Common myeloid progenitor, CD34-positive (primary cell): ENCODE data around the gene LIPG.

Source experiments
- CTCF ChIA-PET: fragments of 350-600 bp; sonication (Branson Sonifier 250); formaldehyde crosslinking; loops from one replicate; lab custom pipeline; 2021; ENCODE audit warnings: antibody characterized with exemption; lab: Charles Lee
- POLR2A ChIA-PET: fragments of 350-600 bp; sonication (Branson Sonifier 250); formaldehyde crosslinking; loops from one replicate; lab custom pipeline; 2021; ENCODE audit warnings: antibody characterized with exemption; lab: Charles Lee
- DNase-seq, 3 donors: peaks; one replicate each; pipeline versions ENCODE4 v3.0.0 to v3.0.0-alpha.2; 2013
- H3K27ac ChIP-seq, 2 experiments: 1 replicate in 1 of 2; 2 replicates in 1 of 2; pipeline ENCODE4 v1.7.0; 2013; ENCODE audit warnings: inconsistent platforms in 2 of 2, low read length in 2 of 2, mild to moderate bottlenecking in 2 of 2, low read depth in 1 of 2, moderate library complexity in 1 of 2; ENCODE audit not compliant: severe bottlenecking in 2 of 2, insufficient read depth in 1 of 2, poor library complexity in 1 of 2
- H3K27me3 ChIP-seq, 5 experiments: replicated peaks in 2 of 5; 1 replicate in 3 of 5; 2 replicates in 2 of 5; pipeline versions ENCODE4 v1.6.1 to v1.7.0; 2013; ENCODE audit warnings: low read length in 4 of 5, mild to moderate bottlenecking in 2 of 5, moderate library complexity in 2 of 5, inconsistent platforms in 1 of 5; ENCODE audit not compliant: insufficient read depth in 5 of 5, control insufficient read depth in 4 of 5
- H3K36me3 ChIP-seq, 4 experiments: 1 replicate in 2 of 4; 2 replicates in 2 of 4; pipeline versions ENCODE4 v1.6.1 to v1.7.0; 2013; ENCODE audit warnings: low read length in 3 of 4, control low read depth in 1 of 4, mild to moderate bottlenecking in 1 of 4; ENCODE audit not compliant: control insufficient read depth in 4 of 4, insufficient read depth in 4 of 4
- H3K4me1 ChIP-seq, 4 experiments: 1 replicate in 3 of 4; 2 replicates in 1 of 4; pipeline versions ENCODE4 v1.6.1 to v1.7.1; 2013; ENCODE audit warnings: low read length in 3 of 4, mild to moderate bottlenecking in 3 of 4, control low read depth in 1 of 4, inconsistent platforms in 1 of 4, moderate library complexity in 1 of 4; ENCODE audit not compliant: control insufficient read depth in 4 of 4, insufficient read depth in 4 of 4; ENCODE audit errors: control extremely low read depth in 1 of 4
- H3K4me3 ChIP-seq, 7 experiments: 1 replicate in 4 of 7; 2 replicates in 3 of 7; pipeline versions ENCODE4 v1.5.1 to v1.7.0; 2013; ENCODE audit warnings: mild to moderate bottlenecking in 7 of 7, low read length in 6 of 7, moderate library complexity in 6 of 7, inconsistent platforms in 2 of 7, low read depth in 2 of 7, control low read depth in 1 of 7; ENCODE audit not compliant: insufficient read depth in 4 of 7, control insufficient read depth in 1 of 7; ENCODE audit errors: extremely low read depth in 1 of 7
- H3K9me3 ChIP-seq, 5 experiments: 1 replicate in 4 of 5; 2 replicates in 1 of 5; pipeline versions ENCODE4 v1.6.1 to v1.7.1; 2013; ENCODE audit warnings: low read length in 4 of 5, mild to moderate bottlenecking in 2 of 5, inconsistent platforms in 1 of 5, low read depth in 1 of 5, moderate library complexity in 1 of 5; ENCODE audit not compliant: control insufficient read depth in 4 of 5, insufficient read depth in 2 of 5; ENCODE audit errors: control extremely low read depth in 1 of 5
- WGBS: methylation state at CpG from one replicate; pipeline ENCODE4 v1.1.5; 2013; ENCODE audit not compliant: insufficient coverage; 5-methylcytosine and 5-hydroxymethylcytosine counted together

Gene LIPG

DNA sequence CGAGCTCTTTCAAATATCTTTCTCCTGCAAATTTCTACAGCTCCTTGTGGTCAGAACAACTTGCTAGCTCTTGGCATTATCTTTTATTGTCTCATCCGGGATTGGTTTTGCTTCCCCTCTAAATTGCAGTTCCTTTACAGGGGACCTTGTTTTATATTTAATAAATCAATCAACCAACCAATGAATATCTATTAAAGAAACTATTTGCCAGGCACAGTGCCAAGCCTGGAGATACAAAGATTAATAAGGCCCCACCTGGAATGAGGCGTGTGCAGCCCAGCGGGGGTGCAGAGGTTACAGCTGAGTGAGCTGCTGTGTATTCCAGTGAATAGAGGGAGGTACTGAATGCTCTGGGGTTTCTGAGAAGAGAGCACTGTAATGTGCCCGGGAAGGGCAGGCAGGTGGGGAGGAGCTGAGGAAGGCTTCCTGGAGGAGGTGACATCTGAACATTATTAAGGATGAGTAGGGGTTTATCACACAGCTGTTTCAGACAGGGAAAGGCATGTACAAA lies 51.8 kb downstream of the LIPG start:
- Histone ChIP-seq H3K4me3 (no peak overlapping the region), H3K4me1 (no peaks in the 10 kb centered on the region), H3K9me3 (no peaks in the 10 kb centered on the region), H3K36me3 (no peaks in the 10 kb centered on the region), H3K27me3 (peaks cover 0 to 4% (median 0%) of the 10 kb centered on the region in 5 experiments), H3K27ac (no peak overlapping the region)
- POLR2A ChIA-PET, result no interaction called here
- 72% methylated on average over 4 of the region's 5 CpGs for WGBS
- DNase-seq, result no peak
- CTCF ChIA-PET, result no interaction called here

GRCh38 chr18:49616618-49617328 lies 54.9 kb downstream of the LIPG start:
- H3K4me3 ChIP-seq, result no peak overlapping the region
- POLR2A ChIA-PET, result no interaction called here
- WGBS, result no CpG with 5 or more reads among the region's 6 CpGs
- no peaks in the 10 kb centered on the region for H3K9me3 ChIP-seq
- H3K36me3 ChIP-seq, result no peaks in the 10 kb centered on the region
- no peak overlapping the region for H3K27ac ChIP-seq
- peaks cover 0 to 15% (median 0%) of the 10 kb centered on the region in 5 experiments for H3K27me3 ChIP-seq
- peaks cover 0 to 7% (median 2%) of the 10 kb centered on the region in 4 experiments for H3K4me1 ChIP-seq
- no peak for DNase-seq
- CTCF ChIA-PET, result no interaction called here

DNA sequence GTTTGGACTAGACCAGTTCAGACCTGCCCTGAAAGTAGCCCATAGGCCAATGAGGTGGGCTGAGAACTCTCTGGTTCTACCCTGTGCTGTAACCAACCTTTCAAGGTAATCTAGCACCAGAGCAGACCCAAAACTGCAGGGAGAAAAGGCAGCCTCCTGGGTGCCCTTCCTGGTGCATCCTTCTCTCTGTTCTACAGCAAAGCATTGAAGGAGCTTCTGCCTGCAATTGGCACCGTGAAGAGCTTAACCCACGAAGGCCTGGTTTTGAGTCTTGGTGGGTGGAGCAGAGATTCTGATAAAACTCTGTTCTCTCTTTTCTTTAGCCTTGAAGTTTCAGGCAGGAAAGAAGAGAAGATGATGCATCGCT lies 55.5 kb downstream of the LIPG start:
- CTCF ChIA-PET, result no interaction called here
- WGBS, result 94% methylated on average over 3 of the region's 3 CpGs
- peaks cover 0 to 19% (median 0%) of the 10 kb centered on the region in 5 experiments for H3K27me3 ChIP-seq
- peaks cover 0 to 8% (median 4%) of the 10 kb centered on the region in 4 experiments for H3K4me1 ChIP-seq
- H3K36me3 ChIP-seq, result no peaks in the 10 kb centered on the region
- POLR2A ChIA-PET, result no interaction called here
- H3K27ac ChIP-seq, result no peak overlapping the region
- H3K9me3 ChIP-seq, result no peaks in the 10 kb centered on the region
- H3K4me3 ChIP-seq, result no peak overlapping the region
- no peak for DNase-seq

GRCh38 chr18:49617865-49618264 lies 56.0 kb downstream of the LIPG start:
- Histone ChIP-seq H3K4me1 (peaks cover 0 to 8% (median 4%) of the 10 kb centered on the region in 4 experiments), H3K4me3 (no peak overlapping the region), H3K9me3 (no peaks in the 10 kb centered on the region), H3K36me3 (no peaks in the 10 kb centered on the region), H3K27me3 (peaks cover 0 to 22% (median 0%) of the 10 kb centered on the region in 5 experiments), H3K27ac (no peak overlapping the region)
- 100% methylated on average over 2 of the region's 2 CpGs for WGBS
- DNase-seq, result no peak
- ChIA-PET POLR2A (no interaction called here), CTCF (no interaction called here)

GRCh38 chr18:49618742-49619681 lies 57.2 kb downstream of the LIPG start:
- ChIA-PET POLR2A (no interaction called here), CTCF (no interaction called here)
- peaks cover 0 to 8% (median 4%) of the 10 kb centered on the region in 4 experiments for H3K4me1 ChIP-seq
- H3K27me3 ChIP-seq, result peaks cover 0 to 23% (median 0%) of the 10 kb centered on the region in 5 experiments
- no peaks in the 10 kb centered on the region for H3K9me3 ChIP-seq
- DNase-seq, result no peak
- no peak overlapping the region for H3K27ac ChIP-seq
- no peaks in the 10 kb centered on the region for H3K36me3 ChIP-seq
- WGBS, result 92% methylated on average over 9 of the region's 11 CpGs
- no peak overlapping the region for H3K4me3 ChIP-seq

DNA sequence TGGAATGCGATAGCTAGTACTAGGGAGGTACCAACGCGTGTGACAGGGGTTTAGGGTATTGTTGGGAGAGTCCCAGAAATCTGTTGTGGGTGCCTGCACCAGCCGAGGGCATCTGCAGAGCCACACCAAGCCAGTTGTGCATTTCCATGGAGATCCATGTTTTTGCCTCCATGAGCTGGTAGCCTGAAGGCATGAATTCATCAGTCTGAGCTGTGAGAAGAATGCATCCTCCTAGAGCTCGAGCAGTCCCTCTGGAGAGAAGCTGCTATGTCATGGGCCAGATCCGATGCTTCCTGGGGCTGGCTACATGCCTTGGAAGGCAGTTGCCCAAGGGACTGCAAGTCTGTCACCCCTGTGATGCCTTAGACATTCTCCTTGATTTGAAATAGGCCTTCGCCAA lies 57.9 kb downstream of the LIPG start:
- Histone ChIP-seq H3K36me3 (no peaks in the 10 kb centered on the region), H3K4me1 (peaks cover 0 to 8% (median 4%) of the 10 kb centered on the region in 4 experiments), H3K27me3 (peaks cover 0 to 23% (median 0%) of the 10 kb centered on the region in 5 experiments), H3K4me3 (no peak overlapping the region), H3K27ac (no peak overlapping the region), H3K9me3 (no peaks in the 10 kb centered on the region)
- CTCF ChIA-PET, result no interaction called here
- no peak for DNase-seq
- POLR2A ChIA-PET, result no interaction called here
- WGBS, result 96% methylated on average over 7 of the region's 7 CpGs
